HG02870 (cell line): Measurements from ENCODE around the gene TNIK.

Experiments
- ATAC-seq: cut with Tn5 transposase; IDR thresholded peaks from one replicate; pipeline ENCODE4 v1.9.1; 2021; ENCODE audit warnings: mild to moderate bottlenecking, moderate library complexity; ENCODE audit not compliant: unreplicated experiment

The TNIK gene

GRCh38 chr3:171459942-171460724 lies at the start of gene TNIK:
Gene TNIK (minus strand): TSS chr3:171460405. CDS start chr3:171460063, 342 bp downstream.
- ATAC-seq, result peak; percentile 79

- ATAC-seq, result no peak
Observed at GRCh38 chr3:171508676-171509075, 48.5 kb upstream of the TNIK start.

GRCh38 chr3:171508206-171508605 lies 48.0 kb upstream of the TNIK start:
- ATAC-seq, result no peak

- no peak for ATAC-seq
Observed at GRCh38 chr3:171506743-171507319, 46.6 kb upstream of the TNIK start.

GRCh38 chr3:171505822-171506333 lies 45.7 kb upstream of the TNIK start:
- ATAC-seq, result no peak

- no peak for ATAC-seq
Observed at GRCh38 chr3:171504376-171504775, 44.2 kb upstream of the TNIK start.

GRCh38 chr3:171503817-171504216 lies 43.6 kb upstream of the TNIK start:
- no peak for ATAC-seq

- no peak for ATAC-seq
Observed at GRCh38 chr3:171498921-171499320, 38.7 kb upstream of the TNIK start.

GRCh38 chr3:171497468-171497867 lies 37.3 kb upstream of the TNIK start:
- no peak for ATAC-seq

- no peak for ATAC-seq
Observed at GRCh38 chr3:171495413-171495812, 35.2 kb upstream of the TNIK start.

GRCh38 chr3:171494457-171495109 lies 34.4 kb upstream of the TNIK start:
- ATAC-seq, result no peak

GRCh38 chr3:171491361-171491760 lies 31.2 kb upstream of the TNIK start:
- ATAC-seq, result no peak

- no peak for ATAC-seq
Observed at GRCh38 chr3:171490901-171491300, 30.7 kb upstream of the TNIK start.

- no peak for ATAC-seq
Observed at GRCh38 chr3:171489348-171489747, 29.1 kb upstream of the TNIK start.

- ATAC-seq, result no peak
Observed at GRCh38 chr3:171488479-171488878, 28.3 kb upstream of the TNIK start.

GRCh38 chr3:171487382-171487781 lies 27.2 kb upstream of the TNIK start:
- no peak for ATAC-seq

- ATAC-seq, result no peak
Observed at GRCh38 chr3:171485338-171485737, 25.1 kb upstream of the TNIK start.

GRCh38 chr3:171481011-171481410 lies 20.8 kb upstream of the TNIK start:
- ATAC-seq, result no peak

GRCh38 chr3:171480526-171480925 lies 20.3 kb upstream of the TNIK start:
- peak; percentile 83 for ATAC-seq

GRCh38 chr3:171476532-171477102 lies 16.4 kb upstream of the TNIK start:
- ATAC-seq, result no peak

- ATAC-seq, result no peak
Observed at GRCh38 chr3:171472552-171472951, 12.3 kb upstream of the TNIK start.
